Umbilical cord (tissue), 2 donors: Measurements from ENCODE around the gene TET3. TPM values are rescaled to one million over a fixed set of nuclear protein-coding genes. Genes with fewer than 3 reads are reported as not detected.

Experiments used
- DNase-seq: peaks from one replicate; pipeline ENCODE4 v3.0.0-alpha.2; 2015; ENCODE audit warnings: low spot score
- total RNA-seq: library from RNA; depleted of rRNA; stranded (reverse); fragments of >200 nt; gene quantifications from one replicate; pipeline ENCODE4 v1.2.3, GENCODE V29; 2014; ENCODE audit warnings: low replicate concordance; ENCODE audit not compliant: insufficient read depth

TET3 gene
- total RNA-seq, 1 donor from 2014 or later: 5.1 TPM

DNA sequence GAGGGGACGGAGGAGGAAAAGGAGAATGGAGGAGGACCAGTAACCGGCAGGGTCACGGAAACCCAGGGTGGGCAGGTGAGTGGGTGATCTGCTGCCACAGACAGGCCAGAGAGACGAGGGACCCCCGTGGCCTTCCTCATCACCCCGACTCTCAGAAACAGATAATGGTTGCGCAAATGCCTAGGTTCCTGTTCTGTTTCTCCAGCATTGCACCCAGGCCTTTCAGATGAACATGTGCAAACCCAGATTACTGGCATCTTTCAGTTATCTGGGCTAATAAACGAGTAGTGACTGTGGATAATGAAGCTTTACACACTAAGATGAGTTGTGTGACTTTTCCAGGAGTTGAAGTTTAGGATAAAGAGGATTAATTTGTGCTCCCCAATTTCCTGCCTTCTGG, 46.5 kb downstream of the TET3 start:
- no peak for DNase-seq

DNA sequence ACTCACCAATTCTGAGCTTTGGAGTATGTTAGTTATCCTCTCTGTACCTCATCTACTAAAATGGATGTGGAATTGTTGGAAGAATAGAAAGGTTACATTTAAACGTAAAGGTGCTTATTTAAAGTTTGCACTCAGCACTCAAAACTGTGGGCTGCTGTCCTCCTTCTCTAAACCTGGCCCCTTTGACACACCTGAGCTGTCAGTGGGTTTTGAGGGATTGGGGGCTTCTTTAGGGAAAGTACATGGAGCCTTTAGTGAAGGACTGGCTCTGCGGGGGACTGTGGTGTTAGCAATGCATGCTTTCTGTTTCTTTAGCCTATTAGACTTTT, 47.2 kb downstream of the TET3 start:
- DNase-seq: no peak

DNA sequence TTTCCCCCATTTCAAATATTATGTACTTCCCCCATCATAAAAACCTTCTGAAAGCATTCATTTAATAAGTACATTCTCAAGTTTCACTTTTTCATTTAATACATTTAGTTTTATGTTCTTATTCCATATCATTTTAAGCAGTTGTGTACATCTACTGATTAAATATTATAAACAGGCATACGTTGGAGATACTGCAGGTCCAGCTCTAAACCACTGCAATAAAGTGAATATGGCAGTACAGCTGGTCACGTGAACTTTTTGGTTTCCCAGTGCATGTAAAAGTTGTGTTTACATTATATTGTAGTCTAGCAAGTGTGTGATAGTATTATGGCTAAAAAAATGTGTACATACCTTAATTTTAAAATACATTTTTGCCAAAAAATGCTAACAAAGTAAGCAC, 48.7 kb downstream of the TET3 start:
- no peak for DNase-seq

Other genes with a start within 250 kb of the TET3 start
- 51.0 TPM for gene TPRKB, start 247.6 kb upstream of the TET3 start, total RNA-seq
- gene DUSP11, start 204.8 kb upstream of the TET3 start, total RNA-seq: 41.4 TPM
- gene C2orf78, start 200.7 kb upstream of the TET3 start, total RNA-seq: 1.7 TPM
- 29.6 TPM for gene STAMBP, start 155.9 kb upstream of the TET3 start, total RNA-seq
- gene ACTG2, start 91.9 kb upstream of the TET3 start, total RNA-seq: 896 TPM
- 33.7 TPM for gene DGUOK, start 58.0 kb upstream of the TET3 start, total RNA-seq
- 17.6 TPM for gene BOLA3, start 163.0 kb downstream of the TET3 start, total RNA-seq
- gene MOB1A, start 194.0 kb downstream of the TET3 start, total RNA-seq: 112 TPM
- 45.3 TPM for gene MTHFD2, start 213.7 kb downstream of the TET3 start, total RNA-seq